GM19043 (cell line): ENCODE results near the gene OXTR.
"Not testable (repeated sequence)": the region's sequence is repeated elsewhere in the genome, so short reads cannot be mapped to it uniquely, and the experiment has no call there.

ENCODE experiments used
- ATAC-seq: cut with Tn5 transposase; IDR thresholded peaks from one replicate; pipeline ENCODE4 v1.9.1; 2021; ENCODE audit warnings: low read depth; ENCODE audit not compliant: unreplicated experiment

Gene OXTR

GRCh38 chr3:8743021-8743601 lies 26.3 kb downstream of the OXTR start:
- no peak for ATAC-seq

- ATAC-seq, result no peak
These were observed 27.7 kb downstream of the OXTR start for GRCh38 chr3:8741581-8742261.

GRCh38 chr3:8739757-8740504 lies 29.5 kb downstream of the OXTR start:
- ATAC-seq, result no peak

- no peak for ATAC-seq
These were observed 30.8 kb downstream of the OXTR start for GRCh38 chr3:8738639-8739038.

GRCh38 chr3:8737823-8738222 lies 31.6 kb downstream of the OXTR start:
- no peak for ATAC-seq

GRCh38 chr3:8737301-8737700 lies 32.1 kb downstream of the OXTR start:
- ATAC-seq, result no peak

- no peak for ATAC-seq
These were observed 33.0 kb downstream of the OXTR start for GRCh38 chr3:8736436-8736835.

GRCh38 chr3:8734908-8735307 lies 34.5 kb downstream of the OXTR start:
- no peak for ATAC-seq

- ATAC-seq, result no peak
These were observed 35.1 kb downstream of the OXTR start for GRCh38 chr3:8734137-8734878.

GRCh38 chr3:8733332-8734094 lies 35.9 kb downstream of the OXTR start, which contains the start of gene CAV3:
Gene CAV3, plus strand, starts transcription at chr3:8733802. Its CDS starts 75 bp downstream, at chr3:8733877.
- no peak for ATAC-seq

- ATAC-seq, result no peak
These were observed 37.0 kb downstream of the OXTR start for GRCh38 chr3:8732413-8732812.

GRCh38 chr3:8730656-8731055 lies 38.8 kb downstream of the OXTR start:
- ATAC-seq, result no peak

GRCh38 chr3:8729479-8729878 lies 39.9 kb downstream of the OXTR start:
- ATAC-seq, result no peak

GRCh38 chr3:8727605-8728512 lies 41.6 kb downstream of the OXTR start:
- ATAC-seq, result no peak

- no peak for ATAC-seq
These were observed 45.2 kb downstream of the OXTR start for GRCh38 chr3:8724108-8724752.

GRCh38 chr3:8723612-8724011 lies 45.8 kb downstream of the OXTR start:
- no peak for ATAC-seq

- ATAC-seq, result no peak
These were observed 46.6 kb downstream of the OXTR start for GRCh38 chr3:8722808-8723207.

GRCh38 chr3:8715757-8716156 lies 53.7 kb downstream of the OXTR start:
- not testable (repeated sequence) for ATAC-seq
